OCI-LY1 (cell line): Measurements from ENCODE around the gene NELL1.

Experiments
- H2AFZ ChIP-seq: fragments of 200-600 bp; sonication (generic), shearing (Covaris generic); 2 replicates; pipeline ENCODE4 v1.6.0; 2014; ENCODE audit warnings: antibody characterized with exemption, mild to moderate bottlenecking, low read length
- H3F3A ChIP-seq: fragments of 200-600 bp; sonication (generic), shearing (Covaris generic); 2 replicates; pipeline ENCODE4 v1.6.0; 2014; ENCODE audit warnings: mild to moderate bottlenecking, antibody characterized with exemption, low read length, moderate library complexity; ENCODE audit not compliant: insufficient read depth
- H3K27ac ChIP-seq: fragments of 200-600 bp; sonication (generic); 2 replicates; pipeline ENCODE4 v1.5.1; 2014; ENCODE audit warnings: low read length, mixed run types, mild to moderate bottlenecking, low read depth; ENCODE audit not compliant: poor library complexity, severe bottlenecking
- H3K27me3 ChIP-seq: fragments of 200-600 bp; sonication (generic); 2 replicates; pipeline ENCODE4 v1.6.0; 2014; ENCODE audit warnings: antibody characterized with exemption, mild to moderate bottlenecking, low read length, moderate library complexity; ENCODE audit not compliant: insufficient read depth
- H3K36me3 ChIP-seq: fragments of 200-600 bp; sonication (generic); 2 replicates; pipeline ENCODE4 v1.6.1; 2014; ENCODE audit warnings: mild to moderate bottlenecking, antibody characterized with exemption, low read length, moderate library complexity, mixed read lengths; ENCODE audit not compliant: insufficient read depth
- H3K4me1 ChIP-seq: fragments of 200-600 bp; sonication (generic); 2 replicates; pipeline ENCODE4 v1.5.1; 2014; ENCODE audit warnings: mild to moderate bottlenecking, low read length, moderate library complexity; ENCODE audit not compliant: insufficient read depth, severe bottlenecking
- H3K4me2 ChIP-seq: fragments of 200-600 bp; sonication (generic), shearing (Covaris generic); 2 replicates; pipeline ENCODE4 v1.6.1; 2014; ENCODE audit warnings: low read length
- H3K4me3 ChIP-seq: fragments of 200-600 bp; sonication (generic); 2 replicates; pipeline ENCODE4 v1.5.1; 2014; ENCODE audit warnings: low read length, low read depth, mild to moderate bottlenecking, mixed read lengths; ENCODE audit not compliant: poor library complexity, severe bottlenecking
- H3K79me2 ChIP-seq: fragments of 200-600 bp; shearing (Covaris generic); 2 replicates; pipeline ENCODE4 v1.6.1; 2016; ENCODE audit warnings: mixed run types, low read length, mixed read lengths; ENCODE audit not compliant: insufficient read depth
- H3K9ac ChIP-seq: fragments of 200-600 bp; sonication (generic), shearing (Covaris generic); 2 replicates; pipeline ENCODE4 v1.6.1; 2014; ENCODE audit warnings: mild to moderate bottlenecking, low read length, mixed read lengths
- H3K9me2 ChIP-seq: fragments of 200-600 bp; sonication (generic), shearing (Covaris generic); 2 replicates; pipeline ENCODE4 v1.6.1; 2014; ENCODE audit warnings: low read depth, mild to moderate bottlenecking, low read length, mixed read lengths
- H3K9me3 ChIP-seq: fragments of 200-600 bp; shearing (Covaris generic); 2 replicates; pipeline ENCODE4 v1.6.1; 2014; ENCODE audit warnings: low read length, mixed read lengths
- H4K20me1 ChIP-seq: fragments of 200-600 bp; sonication (generic), shearing (Covaris generic); 2 replicates; pipeline ENCODE4 v1.6.0; 2016; ENCODE audit warnings: mild to moderate bottlenecking, low read length; ENCODE audit not compliant: insufficient read depth
- EZH2 ChIP-seq: fragments of 200-600 bp; sonication (generic), shearing (Covaris generic); IDR thresholded peaks from 2 replicates; pipeline ENCODE4 v1.8.0; 2017; ENCODE audit warnings: borderline replicate concordance, mixed run types, mild to moderate bottlenecking, antibody characterized with exemption, low read length, moderate library complexity, mixed read lengths
- TF ChIP-seq, protein P1 (sequence below): fragments of 200-600 bp; sonication (generic), shearing (Covaris generic); IDR thresholded peaks from 2 replicates; pipeline ENCODE4 v1.5.1; 2017; ENCODE audit warnings: mild to moderate bottlenecking, antibody characterized with exemption, low read length, moderate library complexity, mixed read lengths

NELL1 gene

DNA sequence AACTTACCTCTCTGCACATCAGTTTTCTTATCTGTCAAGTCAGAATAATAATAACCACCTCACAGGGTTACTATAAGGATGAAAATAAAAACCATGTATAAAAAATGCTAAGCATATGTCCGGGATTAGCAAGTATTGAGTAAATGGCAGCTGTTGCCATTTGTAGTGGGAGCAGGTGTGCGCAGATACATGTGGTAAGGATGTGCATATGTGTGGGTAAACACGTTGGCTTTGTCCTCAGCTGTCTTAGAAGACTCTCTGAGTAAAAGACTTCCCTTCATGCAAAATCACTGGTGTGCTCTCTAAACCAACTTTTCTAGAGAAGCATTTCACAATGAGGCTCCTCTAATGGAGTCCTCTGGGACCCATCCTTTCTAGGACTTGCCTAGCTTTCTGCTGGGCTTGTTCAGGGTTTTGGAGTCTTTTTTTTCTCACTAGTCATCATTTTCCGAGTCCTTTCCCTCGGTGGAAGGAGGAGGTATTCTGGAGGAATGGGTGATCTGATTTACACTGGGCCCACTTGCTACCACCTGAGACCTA lies 62.4 kb downstream of the NELL1 start:
- no peaks in the 10 kb centered on the region for H3K9me2 ChIP-seq
- TF ChIP-seq, protein P1, sequence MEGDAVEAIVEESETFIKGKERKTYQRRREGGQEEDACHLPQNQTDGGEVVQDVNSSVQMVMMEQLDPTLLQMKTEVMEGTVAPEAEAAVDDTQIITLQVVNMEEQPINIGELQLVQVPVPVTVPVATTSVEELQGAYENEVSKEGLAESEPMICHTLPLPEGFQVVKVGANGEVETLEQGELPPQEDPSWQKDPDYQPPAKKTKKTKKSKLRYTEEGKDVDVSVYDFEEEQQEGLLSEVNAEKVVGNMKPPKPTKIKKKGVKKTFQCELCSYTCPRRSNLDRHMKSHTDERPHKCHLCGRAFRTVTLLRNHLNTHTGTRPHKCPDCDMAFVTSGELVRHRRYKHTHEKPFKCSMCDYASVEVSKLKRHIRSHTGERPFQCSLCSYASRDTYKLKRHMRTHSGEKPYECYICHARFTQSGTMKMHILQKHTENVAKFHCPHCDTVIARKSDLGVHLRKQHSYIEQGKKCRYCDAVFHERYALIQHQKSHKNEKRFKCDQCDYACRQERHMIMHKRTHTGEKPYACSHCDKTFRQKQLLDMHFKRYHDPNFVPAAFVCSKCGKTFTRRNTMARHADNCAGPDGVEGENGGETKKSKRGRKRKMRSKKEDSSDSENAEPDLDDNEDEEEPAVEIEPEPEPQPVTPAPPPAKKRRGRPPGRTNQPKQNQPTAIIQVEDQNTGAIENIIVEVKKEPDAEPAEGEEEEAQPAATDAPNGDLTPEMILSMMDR = no peak
- no peak for TF ChIP-seq EZH2
- H3K27me3 ChIP-seq = no peaks in the 10 kb centered on the region
- H3F3A ChIP-seq = no peaks in the 10 kb centered on the region
- H3K4me1 ChIP-seq = no peaks in the 10 kb centered on the region
- H3K9ac ChIP-seq = no peak overlapping the region
- no peak overlapping the region for H2AFZ ChIP-seq
- no peak overlapping the region for H3K4me3 ChIP-seq
- H4K20me1 ChIP-seq = no peaks in the 10 kb centered on the region
- H3K27ac ChIP-seq = no peak overlapping the region
- H3K79me2 ChIP-seq = no peaks in the 10 kb centered on the region
- H3K36me3 ChIP-seq = no peaks in the 10 kb centered on the region
- no peak overlapping the region for H3K4me2 ChIP-seq
- no peaks in the 10 kb centered on the region for H3K9me3 ChIP-seq

DNA sequence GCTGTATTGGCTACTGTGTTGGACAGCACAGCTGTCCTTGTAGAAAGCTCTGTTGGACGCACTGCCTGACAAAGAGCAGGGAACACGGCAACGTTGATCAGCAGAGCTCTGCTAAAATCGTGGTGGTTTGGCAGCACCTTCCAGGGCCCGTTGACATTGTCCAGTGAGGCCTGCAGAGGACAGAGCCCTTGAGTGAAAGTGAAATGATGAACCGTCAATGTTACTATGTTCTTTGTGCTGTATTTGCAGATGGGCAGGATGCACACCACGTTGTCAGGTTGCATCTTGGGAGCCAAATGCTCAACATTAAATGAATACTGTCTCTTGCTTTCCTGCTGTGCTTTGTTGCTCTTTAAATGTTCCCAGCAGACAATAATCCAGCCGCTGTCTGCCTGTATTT lies 69.7 kb downstream of the NELL1 start:
- H3K79me2 ChIP-seq = no peaks in the 10 kb centered on the region
- H3F3A ChIP-seq = no peaks in the 10 kb centered on the region
- H4K20me1 ChIP-seq = no peaks in the 10 kb centered on the region
- no peaks in the 10 kb centered on the region for H3K4me1 ChIP-seq
- H3K9ac ChIP-seq = no peak overlapping the region
- H3K4me2 ChIP-seq = no peak overlapping the region
- no peak overlapping the region for H3K27ac ChIP-seq
- H3K9me3 ChIP-seq = no peaks in the 10 kb centered on the region
- no peak overlapping the region for H2AFZ ChIP-seq
- TF ChIP-seq, protein P1 = no peak
- no peak for TF ChIP-seq EZH2
- H3K9me2 ChIP-seq = no peaks in the 10 kb centered on the region
- H3K27me3 ChIP-seq = no peaks in the 10 kb centered on the region
- H3K4me3 ChIP-seq = no peak overlapping the region
- no peaks in the 10 kb centered on the region for H3K36me3 ChIP-seq

GRCh38 chr11:20739577-20739976 lies 70.2 kb downstream of the NELL1 start:
- H3K27me3 ChIP-seq = no peaks in the 10 kb centered on the region
- no peaks in the 10 kb centered on the region for H3K36me3 ChIP-seq
- H3K4me3 ChIP-seq = no peak overlapping the region
- H3K4me2 ChIP-seq = no peak overlapping the region
- no peaks in the 10 kb centered on the region for H3K9me2 ChIP-seq
- H3K27ac ChIP-seq = no peak overlapping the region
- no peaks in the 10 kb centered on the region for H4K20me1 ChIP-seq
- H3K4me1 ChIP-seq = no peaks in the 10 kb centered on the region
- no peak overlapping the region for H2AFZ ChIP-seq
- no peak overlapping the region for H3K9ac ChIP-seq
- H3F3A ChIP-seq = no peaks in the 10 kb centered on the region
- no peaks in the 10 kb centered on the region for H3K9me3 ChIP-seq
- TF ChIP-seq, protein P1 = no peak
- TF ChIP-seq EZH2 = no peak
- H3K79me2 ChIP-seq = no peaks in the 10 kb centered on the region
